H1 (cell line): ENCODE measurements around the gene TECR. TPM values are rescaled to one million over a fixed set of nuclear protein-coding genes. Genes with fewer than 3 reads are reported as not detected.
A peak's percentile ranks its signal among the peaks of the same experiment; 100 is the strongest.
"Not testable (repeated sequence)": the region's sequence is repeated elsewhere in the genome, so short reads cannot be mapped to it uniquely, and the experiment has no call there.

ENCODE experiments used
- CTCF ChIA-PET: fragments of 300-600 bp; sonication (Branson Sonifier 250); formaldehyde crosslinking; loops from one replicate; lab custom pipeline; 2021; ENCODE audit not compliant: partially characterized antibody; lab: Charles Lee
- POLR2A ChIA-PET: fragments of 300-600 bp; sonication (Branson Sonifier 250); formaldehyde crosslinking; loops from one replicate; lab custom pipeline; 2021; ENCODE audit warnings: inconsistent platforms; ENCODE audit not compliant: partially characterized antibody; lab: Charles Lee
- DNase-seq, 2 experiments: peaks; one replicate each; pipeline versions ENCODE4 v3.0.0 to v3.0.0-alpha.2; 2010 to 2022; ENCODE audit warnings: low spot score in 2 of 2, low read depth in 1 of 2, mixed read lengths in 1 of 2
- FAIRE-seq: peaks from 2 replicates; lab custom pipeline; 2011; peaks lifted over from hg19 to GRCh38; lab: Jason Lieb, UNC
- H2AFZ ChIP-seq: 2 replicates; pipeline ENCODE4 v1.8.1; 2012; ENCODE audit warnings: low read length, inconsistent platforms
- H2AK5ac ChIP-seq: 2 replicates; pipeline ENCODE4 v1.6.1; 2013; ENCODE audit warnings: low read depth, low read length
- H2BK120ac ChIP-seq: replicated peaks from 2 replicates; pipeline ENCODE3; 2013; ENCODE audit warnings: low read depth, low read length, inconsistent platforms
- H2BK12ac ChIP-seq: 2 replicates; pipeline ENCODE4 v1.6.1; 2013; ENCODE audit warnings: low read depth, low read length
- H2BK15ac ChIP-seq: 2 replicates; pipeline ENCODE4 v1.6.1; 2013; ENCODE audit warnings: low read length
- H2BK20ac ChIP-seq: 2 replicates; pipeline ENCODE4 v1.6.1; 2013; ENCODE audit warnings: low read length
- H2BK5ac ChIP-seq: 2 replicates; pipeline ENCODE4 v1.6.1; 2013; ENCODE audit warnings: low read depth, low read length
- H3K14ac ChIP-seq: 2 replicates; pipeline ENCODE4 v1.6.1; 2013; ENCODE audit warnings: inconsistent platforms; ENCODE audit not compliant: insufficient read length
- H3K18ac ChIP-seq: 2 replicates; pipeline ENCODE4 v1.6.1; 2013; ENCODE audit warnings: low read length; ENCODE audit errors: extremely low read depth
- H3K23ac ChIP-seq: 2 replicates; pipeline ENCODE4 v1.6.1; 2013; ENCODE audit warnings: inconsistent platforms; ENCODE audit not compliant: insufficient read length
- H3K23me2 ChIP-seq: 2 replicates; pipeline ENCODE4 v1.6.1; 2013; ENCODE audit warnings: low read depth, low read length
- H3K27ac ChIP-seq: 2 replicates; pipeline ENCODE4 v1.6.1; 2011; ENCODE audit warnings: low read depth, low read length, inconsistent platforms
- H3K27me3 ChIP-seq, 4 experiments: replicated peaks in 1 of 4; 1 replicate in 1 of 4; 2 replicates in 3 of 4; pipeline versions ENCODE4 v1.6.1 to v1.8.1; 2011 to 2013; ENCODE audit warnings: low read length in 3 of 4, mild to moderate bottlenecking in 3 of 4, inconsistent platforms in 2 of 4, mixed read lengths in 2 of 4, moderate library complexity in 1 of 4; ENCODE audit not compliant: control insufficient read depth in 3 of 4, insufficient read depth in 3 of 4; ENCODE audit errors: extremely low read depth in 1 of 4
- H3K36me3 ChIP-seq, 4 experiments: 2 replicates each; pipeline versions ENCODE4 v1.6.1 to v1.8.1; 2011 to 2013; ENCODE audit warnings: mild to moderate bottlenecking in 4 of 4, low read length in 3 of 4, moderate library complexity in 2 of 4, control low read depth in 1 of 4, inconsistent platforms in 1 of 4; ENCODE audit not compliant: insufficient read depth in 4 of 4, control insufficient read depth in 2 of 4
- H3K4ac ChIP-seq: replicated peaks from 2 replicates; pipeline ENCODE3; 2013; ENCODE audit warnings: low read length, low read depth, mixed read lengths, inconsistent platforms; ENCODE audit not compliant: insufficient read length
- H3K4me1 ChIP-seq, 4 experiments: replicated peaks in 1 of 4; 1 replicate in 1 of 4; 2 replicates in 3 of 4; pipeline versions ENCODE4 v1.6.1 to v1.8.1; 2011 to 2013; ENCODE audit warnings: low read length in 3 of 4, inconsistent platforms in 2 of 4, mixed read lengths in 1 of 4; ENCODE audit not compliant: insufficient read depth in 4 of 4, control insufficient read depth in 3 of 4
- H3K4me2 ChIP-seq, 2 experiments: 2 replicates each; pipeline versions ENCODE4 v1.6.1 to v1.8.1; 2011 to 2013; ENCODE audit warnings: low read depth in 2 of 2, low read length in 2 of 2, control low read depth in 1 of 2, inconsistent platforms in 1 of 2, mild to moderate bottlenecking in 1 of 2; ENCODE audit not compliant: insufficient read depth in 1 of 2
- H3K4me3 ChIP-seq, 4 experiments: fragments of 200-600, 300-600 bp in 1 of 4; sonication (generic), shearing (Covaris generic), sonication (Bioruptor Twin) in 1 of 4; 2 replicates each; pipeline versions ENCODE4 v1.5.1 to v1.8.1; 2011 to 2016; ENCODE audit warnings: low read length in 4 of 4, low read depth in 3 of 4, control low read depth in 2 of 4, inconsistent platforms in 2 of 4, mild to moderate bottlenecking in 2 of 4, mixed read lengths in 1 of 4, moderate library complexity in 1 of 4; ENCODE audit not compliant: insufficient read depth in 2 of 4; ENCODE audit errors: extremely low read depth in 1 of 4
- H3K56ac ChIP-seq: replicated peaks from 2 replicates; pipeline ENCODE3; 2013; ENCODE audit warnings: low read depth, mild to moderate bottlenecking, mixed read lengths, low read length, inconsistent platforms; ENCODE audit not compliant: insufficient read length
- H3K79me1 ChIP-seq: 2 replicates; pipeline ENCODE4 v1.6.1; 2013; ENCODE audit warnings: low read depth, low read length, control low read depth
- H3K79me2 ChIP-seq, 2 experiments: 2 replicates each; pipeline versions ENCODE4 v1.6.1 to v1.8.1; 2012 to 2013; ENCODE audit warnings: low read length in 2 of 2, mild to moderate bottlenecking in 2 of 2, inconsistent platforms in 1 of 2; ENCODE audit not compliant: insufficient read depth in 2 of 2, control insufficient read depth in 1 of 2
- H3K9ac ChIP-seq, 4 experiments: replicated peaks in 1 of 4; 1 replicate in 1 of 4; 2 replicates in 3 of 4; pipeline versions ENCODE4 v1.6.1 to v1.8.1; 2011 to 2013; ENCODE audit warnings: low read depth in 3 of 4, low read length in 3 of 4, control low read depth in 2 of 4, mild to moderate bottlenecking in 2 of 4, moderate library complexity in 2 of 4, inconsistent platforms in 1 of 4; ENCODE audit errors: extremely low read depth in 1 of 4
- H3K9me3 ChIP-seq, 2 experiments: 2 replicates each; pipeline versions ENCODE4 v1.6.1 to v1.8.1; 2012 to 2013; ENCODE audit warnings: mild to moderate bottlenecking in 2 of 2, moderate library complexity in 2 of 2, control low read depth in 1 of 2, inconsistent platforms in 1 of 2, low read depth in 1 of 2, low read length in 1 of 2, mixed read lengths in 1 of 2; ENCODE audit not compliant: insufficient read depth in 2 of 2
- H4K20me1 ChIP-seq, 2 experiments: replicated peaks in 1 of 2; 2 replicates each; pipeline versions ENCODE3 to v1.8.1; 2011 to 2013; ENCODE audit warnings: inconsistent platforms in 2 of 2, low read length in 2 of 2, mild to moderate bottlenecking in 1 of 2; ENCODE audit not compliant: insufficient read depth in 2 of 2, control insufficient read depth in 1 of 2
- H4K5ac ChIP-seq: 2 replicates; pipeline ENCODE4 v1.6.1; 2013; ENCODE audit warnings: low read length, low read depth, mixed read lengths, inconsistent platforms; ENCODE audit not compliant: insufficient read length
- H4K8ac ChIP-seq: 2 replicates; pipeline ENCODE4 v1.8.0; 2013; ENCODE audit warnings: mild to moderate bottlenecking, moderate library complexity, low read length, inconsistent platforms; ENCODE audit not compliant: insufficient read depth; ENCODE audit errors: extremely low read depth
- H4K91ac ChIP-seq: replicated peaks from 2 replicates; pipeline ENCODE3; 2013; ENCODE audit warnings: low read length, mixed read lengths, inconsistent platforms; ENCODE audit not compliant: insufficient read length
- WGBS, 2 experiments: shearing (Covaris generic) in 1 of 2; methylation state at CpG; one replicate each; pipeline versions ENCODE4 v1.1.6 to v1.1.7; 2013 to 2015; ENCODE audit warnings: low lambda C conversion rate in 2 of 2, mixed read lengths in 2 of 2, inconsistent platforms in 1 of 2, low coverage in 1 of 2, missing lambda C conversion rate in 1 of 2; ENCODE audit not compliant: insufficient replicate concordance in 2 of 2, insufficient coverage in 1 of 2, insufficient read length in 1 of 2; ENCODE audit errors: extremely low coverage in 1 of 2, missing lambda C conversion rate in 1 of 2; 5-methylcytosine and 5-hydroxymethylcytosine counted together
- polyA plus RNA-seq, 7 experiments: library from polyadenylated mRNA; depleted of rRNA in 3 of 7; stranded (reverse) in 5 of 7; unstranded in 2 of 7; fragments of >200 nt in 5 of 7; fragments of 200-250 nt in 2 of 7; gene quantifications; 1 replicate in 5 of 7; 2 replicates in 1 of 7; 4 replicates in 1 of 7; pipeline versions ENCODE4 v1.2.1 to v1.2.3, GENCODE V29; 2011 to 2013; ENCODE audit warnings: missing spikeins in 2 of 7, mixed read lengths in 2 of 7
- total RNA-seq: library from RNA; stranded (reverse); fragmentation: NEBNext Ultra II Directional; extraction: Animal tissue kit (Norgen Biotek cat#: 25700); gene quantifications from 2 replicates; pipeline ENCODE4 v1.2.1, GENCODE V29; 2021

The TECR gene
- total and polyA plus RNA-seq, 2 of the 8 experiments (the other 6 are each of a cell fraction or from before 2014, with no cell fraction given): 172 to 405 TPM

DNA sequence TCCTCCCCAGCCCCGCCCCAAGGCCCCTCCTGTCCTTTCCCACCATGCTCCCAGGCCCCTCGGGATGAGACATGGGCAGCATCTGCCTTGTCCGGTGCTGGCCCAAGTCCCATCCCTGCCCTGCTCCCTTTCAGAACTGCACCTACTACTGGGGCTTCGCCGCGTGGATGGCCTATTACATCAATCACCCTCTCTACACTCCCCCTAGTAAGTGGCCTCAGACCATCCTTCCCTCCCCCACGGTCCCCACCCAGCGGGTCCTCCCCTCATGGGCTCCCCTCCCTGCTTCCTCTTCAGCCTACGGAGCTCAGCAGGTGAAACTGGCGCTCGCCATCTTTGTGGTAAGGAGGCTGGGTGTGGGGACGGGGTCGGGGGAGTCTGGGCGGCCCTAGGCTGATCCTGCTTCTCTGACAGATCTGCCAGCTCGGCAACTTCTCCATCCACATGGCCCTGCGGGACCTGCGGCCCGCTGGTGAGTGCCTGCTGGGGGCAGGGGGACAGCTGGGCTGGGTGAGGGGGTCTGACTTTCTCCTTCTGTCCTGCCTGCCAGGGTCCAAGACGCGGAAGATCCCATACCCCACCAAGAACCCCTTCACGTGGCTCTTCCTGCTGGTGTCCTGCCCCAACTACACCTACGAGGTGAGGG lies 35.4 kb downstream of the TECR start:
- H3K23ac ChIP-seq, H2BK20ac ChIP-seq, H3K4ac ChIP-seq, H3K9me3 ChIP-seq, DNase-seq, H2BK120ac ChIP-seq, H3K18ac ChIP-seq, H3K4me2 ChIP-seq, H2BK5ac ChIP-seq, H3K9ac ChIP-seq, H3K27ac ChIP-seq, H3K79me1 ChIP-seq, H2BK15ac ChIP-seq, H3K23me2 ChIP-seq, H4K91ac ChIP-seq, H3K56ac ChIP-seq, H4K8ac ChIP-seq, H4K5ac ChIP-seq, H2AFZ ChIP-seq, H3K27me3 ChIP-seq, H2BK12ac ChIP-seq, H2AK5ac ChIP-seq, H3K14ac ChIP-seq, H3K4me3 ChIP-seq: not testable (repeated sequence)
- peaks cover 0 to 16% (median 6%) of the 10 kb centered on the region in 4 experiments; a peak in 3 of 8 replicates for H3K36me3 ChIP-seq
- peaks cover 0 to 17% of the 10 kb centered on the region in 2 experiments; a peak in 1 of 4 replicates for H3K79me2 ChIP-seq
- H4K20me1 ChIP-seq: peaks cover 0 to 17% of the 10 kb centered on the region in 2 experiments
- ChIA-PET CTCF (interaction anchor here (1.1 kb wide), 1 partner anchor 125 kb away, joined by 3 read pairs; the partner anchor contains the start of gene ZNF333), POLR2A (interaction anchor here (1.2 kb wide), 1 partner anchor 14 kb away, joined by 4 read pairs; no protein-coding TSS in a partner anchor)
- H3K4me1 ChIP-seq: peaks cover 0 to 36% (median 31%) of the 10 kb centered on the region in 4 experiments; a peak in 6 of 7 replicates
- 89% methylated on average over 14 of the region's 22 CpGs; no CpG with 5 or more reads in 1 of the 2 experiments for WGBS, 2 experiments
- FAIRE-seq: peak; percentile 7
